ENCODE results near the gene BPIFB2.
"Not testable (repeated sequence)": the region's sequence is repeated elsewhere in the genome, so short reads cannot be mapped to it uniquely, and the experiment has no call there.

The BPIFB2 gene
- long read RNA-seq, donor 1 = 0 reads
- long read RNA-seq, donor 2 = 0 reads
- long read RNA-seq, donor 3 = 0 reads
- long read RNA-seq, donor 4 = 0 reads
- long read RNA-seq, donor 5 = 0 reads
- long read RNA-seq, donor 6 = 0 reads
- long read RNA-seq, donor 7 = 0 reads
- long read RNA-seq, donor 8 = 0 reads

- no peak for DNase-seq
Measured at GRCh38 chr20:33007376-33008335, at the start of gene BPIFB2. TSS of gene BPIFB2 (plus strand) at chr20:33007704. CDS start at chr20:33008575, 871 bp downstream.

- no peak for DNase-seq
Measured at GRCh38 chr20:32958574-32958973, 48.9 kb upstream of the BPIFB2 start.

DNA sequence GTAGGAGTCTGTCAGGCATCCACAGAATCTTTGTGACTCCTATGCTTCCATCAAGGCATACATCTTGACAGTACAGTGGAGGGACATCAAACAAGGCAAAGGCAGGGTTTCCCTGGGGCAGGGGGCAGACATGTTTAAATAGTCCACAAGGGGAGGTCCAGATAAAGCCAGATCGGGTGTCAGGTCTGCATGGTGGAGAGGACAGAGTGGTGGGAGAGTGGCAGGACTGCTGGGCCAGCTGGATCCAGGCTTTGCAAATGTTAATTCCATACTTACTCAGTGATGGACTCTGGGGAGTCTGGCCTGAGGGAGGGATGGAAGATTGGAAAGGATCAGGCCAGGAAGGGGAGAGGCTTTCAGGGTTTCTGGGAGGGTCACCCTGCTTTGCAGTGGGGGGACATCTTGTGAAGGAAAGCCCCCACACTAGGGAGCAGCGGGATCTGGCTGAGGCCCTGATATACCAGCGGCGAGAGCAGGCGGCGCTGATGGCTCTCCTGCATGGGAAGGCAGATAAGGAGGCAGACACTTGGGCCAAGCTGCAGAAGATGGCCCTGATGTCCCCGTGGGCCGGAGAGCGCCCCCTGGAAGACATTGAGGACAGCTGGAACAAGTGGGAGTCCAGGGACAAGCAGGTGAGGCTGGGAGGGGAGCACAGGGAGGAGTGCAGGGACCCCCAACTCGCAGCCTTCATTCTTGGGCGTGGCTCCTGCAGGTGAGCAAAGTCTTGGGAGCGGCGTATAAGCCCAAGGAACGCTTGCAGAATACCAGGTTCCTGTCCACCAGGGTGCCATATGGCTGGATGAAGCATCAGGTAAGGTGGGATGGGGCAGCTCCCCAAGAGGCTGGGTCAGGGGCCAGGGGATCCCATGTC lies 47.9 kb upstream of the BPIFB2 start:
- DNase-seq = no peak

GRCh38 chr20:32960222-32960518 lies 47.3 kb upstream of the BPIFB2 start:
- no peak for DNase-seq

DNA sequence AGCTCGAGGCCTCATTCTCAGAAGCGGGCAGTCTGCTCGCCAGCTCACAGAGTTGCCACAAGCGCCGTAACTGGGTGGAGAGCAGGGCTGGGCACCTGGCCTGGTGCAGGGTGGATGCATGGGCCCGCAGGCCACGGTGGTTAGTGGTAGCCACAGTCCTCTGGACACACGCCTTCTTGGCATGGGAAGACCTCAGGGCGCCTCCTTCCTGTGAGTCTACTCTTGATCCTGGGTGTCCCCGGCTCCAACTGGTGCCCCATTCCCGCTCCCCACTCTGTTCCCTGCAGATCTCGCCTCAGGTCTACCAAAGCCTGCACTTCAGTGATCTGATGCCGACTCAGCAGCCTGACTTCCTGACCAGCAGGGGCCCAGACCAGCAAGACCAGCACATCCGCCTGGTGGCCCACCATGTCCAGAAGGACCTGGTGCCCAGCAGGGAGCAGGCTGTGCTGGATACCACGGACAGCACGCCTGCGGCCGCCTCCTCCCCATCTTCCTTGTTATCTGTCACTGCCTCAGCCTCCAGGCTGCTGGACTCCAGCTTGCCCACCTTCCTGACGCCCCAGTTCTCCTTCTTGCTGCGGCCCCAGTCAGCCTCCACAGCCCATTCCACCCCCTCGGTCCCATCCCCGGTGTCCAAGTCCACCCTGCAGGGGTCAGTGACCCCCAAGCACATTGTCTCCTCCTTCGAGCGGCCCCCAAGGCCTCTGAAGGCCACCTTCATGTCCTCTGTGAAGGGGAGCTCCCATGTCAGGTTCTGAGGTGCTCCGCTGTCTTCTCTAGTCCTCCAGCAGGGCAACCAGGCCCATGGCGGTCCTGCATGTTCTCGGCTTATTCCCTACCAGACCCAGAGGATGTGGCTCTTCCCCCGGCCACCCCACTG lies 46.4 kb upstream of the BPIFB2 start:
- DNase-seq = no peak

DNA sequence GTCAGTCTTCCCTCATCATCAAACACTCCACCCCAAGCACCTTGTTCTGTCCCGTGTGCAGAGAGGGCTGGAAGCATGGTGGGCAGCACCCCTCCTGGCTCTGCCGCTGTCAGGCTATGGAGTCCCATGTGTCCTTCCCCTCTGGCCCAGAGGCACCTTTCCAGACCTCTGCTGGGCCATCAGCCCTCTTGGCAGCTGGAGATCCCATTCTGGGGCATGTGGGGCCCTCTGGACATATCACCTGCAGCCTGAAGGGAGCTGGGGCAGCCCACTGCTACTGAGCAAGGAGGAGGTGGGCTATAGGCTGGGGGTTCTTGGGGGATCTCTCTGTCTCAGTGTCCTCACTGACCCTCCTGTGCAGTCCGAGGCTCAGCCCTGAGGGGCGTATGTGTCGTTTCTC lies 45.5 kb upstream of the BPIFB2 start:
- DNase-seq = no peak

DNA sequence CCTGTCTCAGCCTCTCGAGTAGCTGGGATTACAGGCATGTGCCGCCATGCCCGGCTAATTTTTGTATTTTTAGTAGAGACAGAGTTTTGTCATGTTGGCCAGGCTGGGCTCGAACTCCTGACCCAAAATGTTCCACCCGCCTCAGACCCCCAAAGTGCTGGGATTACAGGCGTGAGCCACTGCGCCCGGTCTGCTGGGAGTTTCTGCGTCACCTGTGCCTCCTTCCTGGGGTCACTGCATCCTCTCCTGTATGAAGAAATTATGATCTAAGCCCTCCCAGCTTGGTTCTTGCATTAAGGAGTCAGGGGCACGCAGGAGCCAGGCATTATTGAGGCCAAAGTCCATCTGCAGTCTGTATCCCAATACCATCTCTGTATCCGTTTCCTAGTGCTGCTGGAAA lies 44.9 kb upstream of the BPIFB2 start:
- not testable (repeated sequence) for DNase-seq

- no peak for DNase-seq
Measured at GRCh38 chr20:32963176-32963575, 44.3 kb upstream of the BPIFB2 start.

GRCh38 chr20:32964575-32964974 lies 42.9 kb upstream of the BPIFB2 start:
- no peak for DNase-seq

DNA sequence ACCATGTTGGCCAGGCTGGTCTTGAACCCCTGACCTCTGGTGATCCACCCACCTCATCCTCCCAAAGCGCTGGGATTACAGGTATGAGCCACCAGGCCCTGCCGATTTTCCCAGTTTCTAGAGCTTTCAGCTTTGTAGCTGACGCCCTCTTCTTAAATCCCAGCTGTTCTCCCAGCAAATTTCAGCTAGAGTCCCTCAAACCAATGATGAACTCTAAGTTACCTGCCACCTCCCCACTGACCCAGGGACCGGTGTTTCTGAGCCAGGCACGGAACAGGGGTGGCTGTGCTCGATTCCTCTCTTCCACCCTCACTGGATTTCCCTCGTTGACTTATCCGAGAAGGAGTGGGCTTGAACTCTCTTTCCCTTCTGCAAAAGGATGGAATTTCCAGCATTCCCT lies 42.4 kb upstream of the BPIFB2 start:
- no peak for DNase-seq

GRCh38 chr20:32965581-32966373 lies 41.7 kb upstream of the BPIFB2 start:
- DNase-seq = no peak

- DNase-seq = no peak
Measured at GRCh38 chr20:32966382-32966781, 41.1 kb upstream of the BPIFB2 start.

DNA sequence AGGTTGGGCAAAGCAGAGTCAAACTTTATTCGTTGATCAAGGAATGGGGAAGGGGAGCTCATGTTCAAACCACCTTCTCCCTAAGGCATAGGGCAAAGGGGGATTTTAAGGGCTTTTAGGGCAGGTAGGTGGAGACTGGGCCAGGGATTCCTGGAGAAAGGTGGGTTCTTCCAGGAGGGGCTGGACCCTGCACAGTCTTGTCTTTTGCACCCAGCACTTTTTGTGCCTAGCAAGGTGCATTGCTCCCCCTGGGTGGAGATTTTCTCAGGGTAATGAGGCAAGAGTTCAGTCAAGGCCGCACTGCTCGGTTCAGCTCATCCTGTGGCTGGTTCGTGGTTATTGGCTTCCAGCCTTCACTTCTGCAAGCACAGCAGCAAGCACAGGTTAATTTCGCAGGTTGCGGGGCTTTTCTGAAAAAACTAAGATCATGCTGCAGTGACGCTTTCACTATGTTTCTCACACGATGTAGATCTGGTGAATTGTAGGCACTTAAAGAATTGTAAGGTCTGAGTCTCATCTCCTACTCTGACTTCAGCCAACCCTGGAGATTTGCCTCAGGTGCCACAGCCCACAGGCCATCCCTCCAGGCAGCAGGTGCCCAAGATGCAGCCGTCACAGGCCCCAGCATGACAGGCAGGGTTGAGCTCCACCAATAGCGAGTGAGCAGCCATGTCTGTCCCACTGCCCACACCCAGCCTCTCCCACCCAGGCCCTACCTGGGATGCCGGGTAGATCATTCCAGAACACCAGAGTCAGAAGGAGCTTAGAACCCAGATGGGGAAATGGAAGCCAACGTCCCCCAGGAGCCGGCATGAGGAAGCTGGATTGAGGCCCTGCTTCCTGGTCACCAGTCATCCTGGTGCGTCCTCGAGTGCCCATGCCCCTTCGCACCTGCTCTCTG lies 40.4 kb upstream of the BPIFB2 start:
- DNase-seq = no peak

DNA sequence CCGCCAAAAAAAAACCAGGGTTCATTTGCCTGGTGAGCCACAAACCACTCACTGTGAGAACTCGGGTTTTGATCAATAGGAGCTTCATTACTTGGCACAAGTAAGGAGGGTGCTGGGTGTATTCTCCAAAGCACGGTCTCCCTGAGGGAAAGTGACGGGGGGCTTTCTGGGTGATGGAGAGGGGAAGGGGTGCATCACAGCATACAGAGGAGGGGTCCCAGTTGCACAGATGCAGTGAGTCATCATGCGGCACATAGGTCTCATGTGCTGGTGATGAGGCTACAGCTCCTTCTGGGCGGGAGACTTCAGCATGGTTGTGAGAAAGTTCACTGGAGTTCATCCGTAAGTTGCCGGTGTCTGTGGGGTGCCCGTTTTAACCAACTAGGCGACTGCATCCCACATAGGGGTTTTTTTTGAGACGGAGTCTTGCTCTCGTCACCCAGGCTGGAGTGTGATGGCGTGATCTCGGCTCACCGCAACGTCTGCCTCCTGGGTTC lies 39.5 kb upstream of the BPIFB2 start:
- no peak for DNase-seq

DNA sequence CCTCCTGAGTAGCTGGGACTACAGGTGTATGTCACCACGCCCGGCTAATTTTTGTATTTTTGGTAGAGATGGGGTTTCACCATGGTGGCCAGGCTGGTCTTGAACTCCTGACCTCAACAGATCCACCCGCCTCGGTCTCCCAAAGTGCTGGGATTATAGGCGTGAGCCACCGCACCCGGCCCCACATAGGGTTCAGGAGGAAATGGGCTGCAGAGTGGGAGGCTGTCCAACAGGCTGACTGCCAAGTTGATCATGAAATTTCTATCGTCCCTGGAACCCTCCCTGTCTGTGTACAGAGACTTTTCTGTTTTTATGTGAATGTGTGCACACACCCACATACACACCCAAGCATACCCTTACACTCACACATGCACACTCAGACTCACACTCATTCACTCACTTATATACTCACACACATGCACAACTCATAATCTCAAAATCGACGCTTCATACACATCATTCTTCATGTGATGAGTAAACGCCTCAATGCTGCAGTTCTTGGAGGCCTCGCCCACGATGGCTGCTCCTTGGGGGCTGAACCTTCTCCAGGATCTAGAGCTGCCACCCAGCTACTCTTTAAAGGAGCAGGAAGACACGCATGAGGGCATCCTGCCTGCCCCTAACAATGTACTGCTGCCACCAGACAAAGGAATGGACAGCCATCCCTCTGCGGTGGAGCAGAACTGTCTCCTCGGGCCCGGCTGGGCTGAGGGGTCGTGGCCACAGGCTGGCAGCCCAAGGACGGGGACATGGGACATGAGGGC lies 38.8 kb upstream of the BPIFB2 start:
- no peak for DNase-seq

DNA sequence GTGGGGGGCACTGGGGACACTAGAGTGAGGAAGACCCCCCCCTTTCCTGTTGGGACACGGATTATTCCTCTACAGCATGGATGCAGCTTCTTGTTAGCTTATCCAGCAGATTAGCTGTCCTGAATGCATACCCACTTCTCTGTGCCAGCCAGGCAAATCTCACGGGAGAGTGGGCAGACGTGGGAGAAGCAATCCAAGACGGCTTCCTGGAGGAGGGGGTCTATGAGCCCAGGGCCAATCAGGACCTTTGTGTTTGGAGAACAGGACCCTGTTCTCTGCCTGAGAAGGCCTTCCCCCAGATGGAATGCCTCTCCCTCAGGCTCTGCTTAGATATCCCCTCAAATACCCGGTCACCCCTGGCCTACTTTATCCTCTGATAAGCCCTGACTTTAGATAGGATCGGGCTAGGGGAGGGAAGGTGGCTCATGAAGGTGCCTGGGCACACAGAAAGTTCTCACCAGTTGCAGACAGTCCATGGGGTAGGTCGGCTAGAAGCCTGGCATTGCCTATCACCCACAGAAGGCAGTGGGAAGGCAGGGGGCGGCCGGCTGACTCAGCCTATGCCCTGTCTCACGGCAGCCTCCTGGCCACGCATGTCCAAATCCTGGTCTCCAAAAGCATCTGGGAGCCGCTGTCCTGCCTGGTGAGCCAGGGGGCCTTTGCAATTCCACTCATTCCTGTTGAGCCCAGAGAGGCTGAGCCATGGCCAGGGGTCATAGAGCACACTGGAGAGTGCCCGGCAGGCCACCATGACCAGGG lies 38.0 kb upstream of the BPIFB2 start:
- DNase-seq = no peak

DNA sequence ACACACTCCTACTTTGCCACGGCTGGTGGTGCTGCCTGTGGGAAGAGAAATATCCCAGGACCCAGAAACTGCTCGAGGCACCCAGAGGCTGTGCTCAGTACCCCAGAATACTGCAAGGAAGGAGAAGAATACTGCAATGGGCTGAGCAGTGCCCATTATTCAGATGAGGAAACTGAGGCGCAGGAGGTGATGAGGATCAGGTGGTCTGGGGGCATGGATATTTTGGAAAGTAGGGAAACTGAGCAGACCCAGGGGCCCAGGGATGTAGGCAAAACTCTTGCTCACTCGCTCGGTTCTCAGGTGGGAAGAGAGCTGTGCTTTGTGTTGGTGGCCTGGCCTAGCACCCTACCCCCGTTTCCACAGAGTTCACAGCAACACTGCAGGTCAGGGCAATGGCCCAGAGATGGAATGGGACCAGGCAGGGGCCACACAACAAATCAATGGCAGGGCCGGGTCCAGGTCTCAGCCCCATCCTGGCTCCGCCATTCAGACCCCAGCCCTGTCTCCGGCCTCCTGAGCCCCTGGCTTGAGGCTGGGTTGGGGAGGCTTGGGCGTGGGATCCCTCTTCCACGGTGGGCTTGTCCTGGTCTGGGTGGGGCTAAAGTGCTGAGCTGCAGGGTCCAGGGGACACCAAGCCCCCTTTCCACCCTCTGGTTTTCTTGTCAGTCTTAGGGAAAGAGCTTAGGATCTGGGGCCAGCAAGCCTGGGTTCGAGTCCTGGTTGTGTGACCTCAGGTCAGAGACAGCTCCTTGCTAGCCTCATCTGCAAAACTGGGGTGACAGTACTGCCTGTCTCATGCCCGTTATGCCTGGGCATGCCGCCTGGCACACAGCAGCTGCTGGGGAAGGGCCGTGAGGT lies 37.2 kb upstream of the BPIFB2 start:
- DNase-seq = no peak

- DNase-seq = no peak
Measured at GRCh38 chr20:32970973-32971300, 36.6 kb upstream of the BPIFB2 start.

All from right kidney (tissue), 9 donors.